Sciatic nerve (tissue), 2 donors: Measurements from ENCODE around the gene TSR3. TPM values are rescaled to one million over a fixed set of nuclear protein-coding genes. Genes with fewer than 3 reads are reported as not detected.

ENCODE experiments used
- ATAC-seq: fragments of 200-7000 bp; cut with Tn5 transposase; one replicate; pipeline ENCODE4 v1.9.1; 2020; ENCODE audit warnings: mild to moderate bottlenecking, moderate library complexity
- DNase-seq: peaks from one replicate; pipeline ENCODE4 v3.0.0-alpha.2; 2020; ENCODE audit warnings: low spot score
- intact Hi-C: fragments of 100-400 bp; cut with DNase I; formaldehyde crosslinking; loops from one replicate; pipeline ENCODE4 v1.14.2; 2022
- total RNA-seq: library from RNA; stranded (reverse); fragmentation: NEBNext Ultra II Directional; extraction: Animal tissue kit (Norgen Biotek cat#: 25700); gene quantifications from one replicate; pipeline ENCODE4 v1.2.1, GENCODE V29; 2021
- donor health status: DM: no; HTN: no; CAD: no.
- donor health status: DM: no; HTN: no; CAD: no.

The TSR3 gene
- total RNA-seq, 1 donor from 2014 or later = 35.8 TPM

- ATAC-seq (no peak), DNase-seq (no peak)
- intact Hi-C loops = no loop called here
Measured at GRCh38 chr16:1315081-1316032, 36.3 kb downstream of the TSR3 start.

GRCh38 chr16:1314399-1315068 is 37.1 kb downstream of the TSR3 start:
- DNase-seq (no peak), ATAC-seq (no peak)
- intact Hi-C loops = no loop called here

GRCh38 chr16:1313721-1314369 is 37.8 kb downstream of the TSR3 start:
- DNase-seq (no peak), ATAC-seq (no peak)
- intact Hi-C loops = no loop called here

GRCh38 chr16:1312903-1313302 is 38.8 kb downstream of the TSR3 start:
- ATAC-seq = no peak
- intact Hi-C loops = no loop called here
- DNase-seq = no peak

GRCh38 chr16:1312467-1312816 is 39.2 kb downstream of the TSR3 start:
- ATAC-seq = no peak
- no peak for DNase-seq
- intact Hi-C loops = no loop called here

- DNase-seq (no peak), ATAC-seq (no peak)
- intact Hi-C loops = no loop called here
Measured at GRCh38 chr16:1311738-1312466, 39.8 kb downstream of the TSR3 start.

GRCh38 chr16:1311212-1311737 is 40.4 kb downstream of the TSR3 start:
- no peak for ATAC-seq
- DNase-seq = no peak
- intact Hi-C loops = no loop called here

GRCh38 chr16:1310832-1311200 is 40.9 kb downstream of the TSR3 start:
- ATAC-seq (no peak), DNase-seq (no peak)
- intact Hi-C loops = no loop called here

- ATAC-seq = peak; percentile 49
- DNase-seq = peak; percentile 80
- intact Hi-C loops = no loop called here
Measured at GRCh38 chr16:1309888-1310831, 41.5 kb downstream of the TSR3 start.

- ATAC-seq = peak; percentile 95
- peak; percentile 98 for DNase-seq
- intact Hi-C loops = no loop called here
Measured at GRCh38 chr16:1308977-1309885, 42.4 kb downstream of the TSR3 start, which contains the start of gene UBE2I. Gene UBE2I, plus strand, starts transcription at chr16:1309636. Its CDS starts 4,395 bp downstream, at chr16:1314031.

GRCh38 chr16:1308036-1308976 is 43.4 kb downstream of the TSR3 start:
- intact Hi-C loops = no loop called here
- no peak for DNase-seq
- peak; percentile 0 for ATAC-seq

- intact Hi-C loops = no loop called here
- no peak for DNase-seq
Measured at GRCh38 chr16:1306334-1306733, 45.3 kb downstream of the TSR3 start.

GRCh38 chr16:1305823-1306222 is 45.9 kb downstream of the TSR3 start:
- DNase-seq = no peak
- intact Hi-C loops = no loop called here
- no peak for ATAC-seq

More at GRCh38 chr16:1306334-1306733, 45.3 kb downstream of the TSR3 start:
- no peak for ATAC-seq

GRCh38 chr16:1301562-1301961 is 50.1 kb downstream of the TSR3 start:
- ATAC-seq (no peak), DNase-seq (no peak)
- intact Hi-C loops = no loop called here

GRCh38 chr16:1300664-1301476 is 50.8 kb downstream of the TSR3 start:
- intact Hi-C loops = no loop called here
- ATAC-seq (peak; percentile 56), DNase-seq (peak; percentile 74)
